H1 (cell line): ENCODE measurements around the gene EPHB1. TPM values are rescaled to one million over a fixed set of nuclear protein-coding genes. Genes with fewer than 3 reads are reported as not detected.

Experiments used
- CBX5 ChIP-seq: fragments of 300-800, 300-1000 bp; sonication (generic); IDR thresholded peaks from 2 replicates; pipeline ENCODE4 v1.7.1; 2016; ENCODE audit warnings: antibody characterized with exemption, low read length, low read depth
- CHD1 ChIP-seq: IDR thresholded peaks from 2 replicates; pipeline ENCODE4 v1.6.1; 2012; ENCODE audit warnings: low read depth, low read length, improper control_type of control experiment
- HDAC6 ChIP-seq: IDR thresholded peaks from one replicate; pipeline ENCODE4 v1.7.1; 2012; ENCODE audit warnings: low read depth, mild to moderate bottlenecking, inconsistent platforms, low read length, moderate library complexity
- JUN ChIP-seq: IDR thresholded peaks from 2 replicates; pipeline ENCODE4 v1.6.1; 2011; ENCODE audit warnings: low read depth, mild to moderate bottlenecking, improper control_type of control experiment, low read length
- RFX5 ChIP-seq: IDR thresholded peaks from 2 replicates; pipeline ENCODE4 v1.6.1; 2011; ENCODE audit warnings: low read depth, low read length, improper control_type of control experiment, borderline replicate concordance
- SP1 ChIP-seq: IDR thresholded peaks from 2 replicates; pipeline ENCODE4 v1.6.1; 2011; ENCODE audit warnings: low read depth, low read length
- polyA plus RNA-seq, 7 experiments: library from polyadenylated mRNA; depleted of rRNA in 3 of 7; stranded (reverse) in 5 of 7; unstranded in 2 of 7; fragments of >200 nt in 5 of 7; fragments of 200-250 nt in 2 of 7; gene quantifications; 1 replicate in 5 of 7; 2 replicates in 1 of 7; 4 replicates in 1 of 7; pipeline versions ENCODE4 v1.2.1 to v1.2.3, GENCODE V29; 2011 to 2013; ENCODE audit warnings: missing spikeins in 2 of 7, mixed read lengths in 2 of 7
- total RNA-seq: library from RNA; stranded (reverse); fragmentation: NEBNext Ultra II Directional; extraction: Animal tissue kit (Norgen Biotek cat#: 25700); gene quantifications from 2 replicates; pipeline ENCODE4 v1.2.1, GENCODE V29; 2021
- TF ChIP-seq, protein P1 (sequence below): IDR thresholded peaks from 2 replicates; pipeline ENCODE4 v1.6.1; 2012; ENCODE audit warnings: low read length, inconsistent platforms
- TF ChIP-seq, protein P2 (sequence below): fragments of 300-600 bp; sonication (generic); IDR thresholded peaks from 2 replicates; pipeline ENCODE4 v1.7.1; 2012; ENCODE audit warnings: low read length, moderate library complexity, mild to moderate bottlenecking, inconsistent platforms; ENCODE audit not compliant: insufficient replicate concordance

The EPHB1 gene
- total and polyA plus RNA-seq, 2 of the 8 experiments (the other 6 are each of a cell fraction or from before 2014, with no cell fraction given): 3.5 to 5.9 TPM

DNA sequence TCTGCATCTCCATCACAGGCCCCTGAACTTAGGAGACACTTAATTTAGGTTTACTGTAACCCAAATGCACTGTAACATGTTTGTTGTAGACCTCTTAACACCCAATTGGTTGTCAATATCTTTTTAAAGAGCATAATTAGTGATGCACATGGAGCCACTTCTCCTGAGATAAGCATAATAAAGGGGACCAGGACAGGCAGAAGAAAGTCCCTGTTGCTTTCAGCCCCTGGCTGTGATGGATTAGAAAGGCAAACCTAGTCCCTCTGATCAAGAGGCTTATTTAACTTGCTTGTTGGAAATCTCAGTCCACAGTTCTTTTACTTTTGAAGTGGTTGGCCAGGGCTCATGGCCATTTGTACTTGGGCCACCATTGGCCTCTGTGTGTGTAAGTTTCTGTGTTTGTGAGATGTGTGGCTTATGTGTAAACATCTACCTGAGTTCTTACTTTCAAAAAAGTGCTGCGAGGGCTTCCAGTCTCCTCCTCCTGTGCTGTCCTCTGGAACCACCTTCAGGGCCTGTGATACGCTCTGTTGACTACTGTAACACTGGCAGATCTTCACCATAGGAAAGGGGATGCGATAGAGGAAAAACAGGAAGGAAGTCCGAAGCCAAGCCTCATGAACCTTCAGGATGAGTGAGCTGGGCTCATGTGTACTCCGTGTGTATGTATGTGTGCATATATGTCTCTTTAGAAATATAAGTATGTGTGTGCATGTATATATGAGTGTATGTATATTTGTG is 136.2 kb downstream of the EPHB1 start (continued):
- TF ChIP-seq, protein P1, sequence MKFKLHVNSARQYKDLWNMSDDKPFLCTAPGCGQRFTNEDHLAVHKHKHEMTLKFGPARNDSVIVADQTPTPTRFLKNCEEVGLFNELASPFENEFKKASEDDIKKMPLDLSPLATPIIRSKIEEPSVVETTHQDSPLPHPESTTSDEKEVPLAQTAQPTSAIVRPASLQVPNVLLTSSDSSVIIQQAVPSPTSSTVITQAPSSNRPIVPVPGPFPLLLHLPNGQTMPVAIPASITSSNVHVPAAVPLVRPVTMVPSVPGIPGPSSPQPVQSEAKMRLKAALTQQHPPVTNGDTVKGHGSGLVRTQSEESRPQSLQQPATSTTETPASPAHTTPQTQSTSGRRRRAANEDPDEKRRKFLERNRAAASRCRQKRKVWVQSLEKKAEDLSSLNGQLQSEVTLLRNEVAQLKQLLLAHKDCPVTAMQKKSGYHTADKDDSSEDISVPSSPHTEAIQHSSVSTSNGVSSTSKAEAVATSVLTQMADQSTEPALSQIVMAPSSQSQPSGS: no peak
- no peak for TF ChIP-seq SP1
- TF ChIP-seq, protein P2, sequence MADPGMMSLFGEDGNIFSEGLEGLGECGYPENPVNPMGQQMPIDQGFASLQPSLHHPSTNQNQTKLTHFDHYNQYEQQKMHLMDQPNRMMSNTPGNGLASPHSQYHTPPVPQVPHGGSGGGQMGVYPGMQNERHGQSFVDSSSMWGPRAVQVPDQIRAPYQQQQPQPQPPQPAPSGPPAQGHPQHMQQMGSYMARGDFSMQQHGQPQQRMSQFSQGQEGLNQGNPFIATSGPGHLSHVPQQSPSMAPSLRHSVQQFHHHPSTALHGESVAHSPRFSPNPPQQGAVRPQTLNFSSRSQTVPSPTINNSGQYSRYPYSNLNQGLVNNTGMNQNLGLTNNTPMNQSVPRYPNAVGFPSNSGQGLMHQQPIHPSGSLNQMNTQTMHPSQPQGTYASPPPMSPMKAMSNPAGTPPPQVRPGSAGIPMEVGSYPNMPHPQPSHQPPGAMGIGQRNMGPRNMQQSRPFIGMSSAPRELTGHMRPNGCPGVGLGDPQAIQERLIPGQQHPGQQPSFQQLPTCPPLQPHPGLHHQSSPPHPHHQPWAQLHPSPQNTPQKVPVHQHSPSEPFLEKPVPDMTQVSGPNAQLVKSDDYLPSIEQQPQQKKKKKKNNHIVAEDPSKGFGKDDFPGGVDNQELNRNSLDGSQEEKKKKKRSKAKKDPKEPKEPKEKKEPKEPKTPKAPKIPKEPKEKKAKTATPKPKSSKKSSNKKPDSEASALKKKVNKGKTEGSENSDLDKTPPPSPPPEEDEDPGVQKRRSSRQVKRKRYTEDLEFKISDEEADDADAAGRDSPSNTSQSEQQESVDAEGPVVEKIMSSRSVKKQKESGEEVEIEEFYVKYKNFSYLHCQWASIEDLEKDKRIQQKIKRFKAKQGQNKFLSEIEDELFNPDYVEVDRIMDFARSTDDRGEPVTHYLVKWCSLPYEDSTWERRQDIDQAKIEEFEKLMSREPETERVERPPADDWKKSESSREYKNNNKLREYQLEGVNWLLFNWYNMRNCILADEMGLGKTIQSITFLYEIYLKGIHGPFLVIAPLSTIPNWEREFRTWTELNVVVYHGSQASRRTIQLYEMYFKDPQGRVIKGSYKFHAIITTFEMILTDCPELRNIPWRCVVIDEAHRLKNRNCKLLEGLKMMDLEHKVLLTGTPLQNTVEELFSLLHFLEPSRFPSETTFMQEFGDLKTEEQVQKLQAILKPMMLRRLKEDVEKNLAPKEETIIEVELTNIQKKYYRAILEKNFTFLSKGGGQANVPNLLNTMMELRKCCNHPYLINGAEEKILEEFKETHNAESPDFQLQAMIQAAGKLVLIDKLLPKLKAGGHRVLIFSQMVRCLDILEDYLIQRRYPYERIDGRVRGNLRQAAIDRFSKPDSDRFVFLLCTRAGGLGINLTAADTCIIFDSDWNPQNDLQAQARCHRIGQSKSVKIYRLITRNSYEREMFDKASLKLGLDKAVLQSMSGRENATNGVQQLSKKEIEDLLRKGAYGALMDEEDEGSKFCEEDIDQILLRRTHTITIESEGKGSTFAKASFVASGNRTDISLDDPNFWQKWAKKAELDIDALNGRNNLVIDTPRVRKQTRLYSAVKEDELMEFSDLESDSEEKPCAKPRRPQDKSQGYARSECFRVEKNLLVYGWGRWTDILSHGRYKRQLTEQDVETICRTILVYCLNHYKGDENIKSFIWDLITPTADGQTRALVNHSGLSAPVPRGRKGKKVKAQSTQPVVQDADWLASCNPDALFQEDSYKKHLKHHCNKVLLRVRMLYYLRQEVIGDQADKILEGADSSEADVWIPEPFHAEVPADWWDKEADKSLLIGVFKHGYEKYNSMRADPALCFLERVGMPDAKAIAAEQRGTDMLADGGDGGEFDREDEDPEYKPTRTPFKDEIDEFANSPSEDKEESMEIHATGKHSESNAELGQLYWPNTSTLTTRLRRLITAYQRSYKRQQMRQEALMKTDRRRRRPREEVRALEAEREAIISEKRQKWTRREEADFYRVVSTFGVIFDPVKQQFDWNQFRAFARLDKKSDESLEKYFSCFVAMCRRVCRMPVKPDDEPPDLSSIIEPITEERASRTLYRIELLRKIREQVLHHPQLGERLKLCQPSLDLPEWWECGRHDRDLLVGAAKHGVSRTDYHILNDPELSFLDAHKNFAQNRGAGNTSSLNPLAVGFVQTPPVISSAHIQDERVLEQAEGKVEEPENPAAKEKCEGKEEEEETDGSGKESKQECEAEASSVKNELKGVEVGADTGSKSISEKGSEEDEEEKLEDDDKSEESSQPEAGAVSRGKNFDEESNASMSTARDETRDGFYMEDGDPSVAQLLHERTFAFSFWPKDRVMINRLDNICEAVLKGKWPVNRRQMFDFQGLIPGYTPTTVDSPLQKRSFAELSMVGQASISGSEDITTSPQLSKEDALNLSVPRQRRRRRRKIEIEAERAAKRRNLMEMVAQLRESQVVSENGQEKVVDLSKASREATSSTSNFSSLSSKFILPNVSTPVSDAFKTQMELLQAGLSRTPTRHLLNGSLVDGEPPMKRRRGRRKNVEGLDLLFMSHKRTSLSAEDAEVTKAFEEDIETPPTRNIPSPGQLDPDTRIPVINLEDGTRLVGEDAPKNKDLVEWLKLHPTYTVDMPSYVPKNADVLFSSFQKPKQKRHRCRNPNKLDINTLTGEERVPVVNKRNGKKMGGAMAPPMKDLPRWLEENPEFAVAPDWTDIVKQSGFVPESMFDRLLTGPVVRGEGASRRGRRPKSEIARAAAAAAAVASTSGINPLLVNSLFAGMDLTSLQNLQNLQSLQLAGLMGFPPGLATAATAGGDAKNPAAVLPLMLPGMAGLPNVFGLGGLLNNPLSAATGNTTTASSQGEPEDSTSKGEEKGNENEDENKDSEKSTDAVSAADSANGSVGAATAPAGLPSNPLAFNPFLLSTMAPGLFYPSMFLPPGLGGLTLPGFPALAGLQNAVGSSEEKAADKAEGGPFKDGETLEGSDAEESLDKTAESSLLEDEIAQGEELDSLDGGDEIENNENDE: no peak
- TF ChIP-seq HDAC6: no peak
- TF ChIP-seq JUN: no peak
- TF ChIP-seq CHD1: no peak
- no peak for TF ChIP-seq RFX5
- TF ChIP-seq CBX5: no peak
